ENCODE measurements around the gene TTPAL. TPM values are rescaled to one million over a fixed set of nuclear protein-coding genes. Genes with fewer than 3 reads are reported as not detected.

Gene TTPAL
- total and polyA plus RNA-seq, 2 of the 4 experiments (the other 2 are of a cell fraction) = 8.2 to 18.1 TPM

GRCh38 chr20:44475694-44476560 lies at the start of gene TTPAL (continued):
- TF ChIP-seq ELK1 (IDR thresholded peaks at IDR 0.05; ENCODE audit: borderline replicate concordance, low read depth, low read length) (0 out of 2 replicates have a peak, but pooled peaks have one; percentile 21), MAZ (IDR thresholded peaks at IDR 0.05; ENCODE audit: borderline replicate concordance, low read depth, low read length) (peak; percentile 89; the same call in 1 of the 2 replicates), RFX5 (IDR thresholded peaks at IDR 0.05; ENCODE audit: low read depth, low read length) (no peak), RCOR1 (IDR thresholded peaks at IDR 0.05; ENCODE audit: insufficient replicate concordance, low read length) (no peak), CEBPB (IDR thresholded peaks at IDR 0.05; ENCODE audit: low read depth, low read length) (no peak)

Measured in IMR-90 (cell line).